ENCODE data around the gene MS4A18.
"Not testable (repeated sequence)": the region's sequence is repeated elsewhere in the genome, so short reads cannot be mapped to it uniquely, and the experiment has no call there.

Gene MS4A18

DNA sequence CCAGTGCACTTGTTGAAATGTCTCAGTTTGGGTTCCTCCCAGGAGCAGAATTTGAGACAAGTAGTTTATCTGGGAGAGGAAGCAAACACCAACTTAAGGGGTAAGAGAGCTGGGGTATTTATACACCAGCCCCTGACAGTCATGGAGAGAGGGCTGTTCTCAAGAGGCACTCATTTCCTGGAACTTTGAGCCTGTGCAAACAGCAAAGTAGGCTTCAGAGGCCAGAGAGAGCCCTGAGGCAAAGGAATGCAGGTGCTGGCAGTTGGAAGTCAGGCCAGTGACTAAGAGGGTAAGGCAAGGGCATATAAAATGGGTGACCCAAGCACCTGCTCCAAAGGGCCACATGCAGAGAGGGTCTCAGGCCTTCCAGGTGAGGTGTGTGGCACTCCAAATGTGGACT, 16.1 kb downstream of the MS4A18 start:
- DNase-seq, result no peak

DNA sequence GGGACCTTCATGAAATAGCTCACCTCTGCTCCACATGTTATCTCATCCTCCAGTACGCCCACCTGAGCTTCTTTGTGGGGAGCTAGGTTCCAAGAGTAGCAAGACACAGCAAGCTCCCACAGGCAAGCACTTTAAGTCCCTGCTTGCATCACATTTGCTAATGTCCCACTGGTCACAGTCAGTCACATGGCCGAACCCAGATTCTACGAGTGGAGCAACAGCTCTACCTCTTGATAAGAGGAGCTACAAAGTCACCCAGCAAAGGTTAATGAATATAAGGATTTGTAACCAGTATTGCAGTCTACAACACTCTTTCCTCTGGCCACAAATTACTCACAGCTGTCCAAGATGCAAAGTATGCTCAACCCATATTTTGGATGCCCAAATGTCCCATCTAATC, 16.9 kb downstream of the MS4A18 start:
- no peak for DNase-seq

DNA sequence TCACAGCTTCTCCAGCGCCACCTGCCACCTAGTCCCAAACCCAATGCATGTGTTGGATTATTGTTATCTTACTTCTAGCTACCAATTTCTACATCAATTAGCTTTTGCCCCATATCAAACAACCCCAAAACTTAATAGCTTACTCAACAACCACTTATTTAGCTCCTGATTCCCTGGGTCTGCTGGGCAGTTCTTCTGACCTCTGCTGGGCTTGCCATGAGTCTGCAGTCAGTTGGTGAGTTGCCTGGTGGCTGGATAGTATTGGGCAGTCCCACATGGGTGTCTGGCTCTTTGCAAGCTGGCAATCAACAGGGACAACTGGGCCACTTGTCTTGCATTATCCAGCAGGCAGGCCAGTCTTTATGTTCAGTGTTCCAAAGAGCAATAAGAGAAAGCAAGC, 18.5 kb downstream of the MS4A18 start:
- no peak for DNase-seq

DNA sequence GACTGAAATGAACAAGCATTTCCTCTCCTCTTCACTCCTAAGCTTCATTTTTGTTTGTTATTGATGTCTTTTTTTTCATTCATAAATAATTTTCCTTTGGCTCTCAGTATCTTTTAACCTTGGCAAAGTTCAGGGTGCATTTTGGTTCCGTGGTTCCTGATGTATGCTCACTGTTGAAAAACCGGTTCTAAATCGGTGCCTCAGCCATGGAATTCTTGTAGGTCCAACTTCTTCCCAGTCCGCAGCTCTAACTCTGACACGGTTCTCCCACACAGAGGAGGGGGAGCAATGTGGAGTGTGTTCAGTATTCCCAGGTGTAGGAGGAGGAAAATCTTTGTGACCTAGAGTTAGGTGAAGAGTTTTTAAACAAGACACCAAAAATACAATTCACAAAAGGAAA, 19.6 kb downstream of the MS4A18 start:
- DNase-seq, result no peak

DNA sequence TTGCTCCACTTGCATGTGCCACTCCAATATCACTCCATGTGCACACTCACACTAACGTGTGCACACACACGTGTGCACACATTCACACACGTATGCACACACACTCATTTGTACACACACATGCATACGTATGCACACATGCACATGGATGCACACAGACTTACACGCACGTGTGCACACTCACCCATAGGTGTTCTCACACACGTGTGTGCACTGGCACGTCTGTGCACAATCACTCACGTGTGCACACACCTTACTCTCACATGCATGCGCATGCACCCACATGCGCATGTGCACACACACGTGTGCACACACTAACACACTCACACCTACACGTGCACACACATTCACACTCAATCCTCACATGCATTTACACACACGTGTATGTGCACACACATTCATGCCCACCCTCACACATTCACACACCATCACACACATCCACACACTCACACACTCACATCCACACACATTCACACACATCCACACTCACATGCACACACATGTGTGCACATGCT, 22.9 kb downstream of the MS4A18 start:
- no peak for DNase-seq

DNA sequence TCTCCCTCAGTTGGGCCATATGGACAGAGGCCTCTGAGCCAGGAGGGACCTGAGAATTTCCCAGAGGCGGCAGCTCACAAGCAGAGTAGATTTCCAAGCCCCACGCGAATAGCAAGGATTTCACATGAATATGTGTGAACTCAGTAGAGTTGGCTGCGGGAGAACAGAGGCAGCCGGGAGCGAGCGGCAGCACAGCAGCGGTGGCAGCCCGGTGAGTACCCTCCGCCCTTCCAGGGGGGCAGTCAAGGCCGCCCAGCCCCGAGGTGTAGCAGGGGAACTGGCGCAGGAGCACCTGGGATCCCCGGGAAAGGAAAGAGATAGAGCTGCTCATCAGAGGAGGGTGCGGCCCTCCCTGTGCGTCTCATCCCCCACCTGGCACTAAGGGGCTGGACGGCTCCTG, 23.7 kb downstream of the MS4A18 start:
- DNase-seq, result no peak

DNA sequence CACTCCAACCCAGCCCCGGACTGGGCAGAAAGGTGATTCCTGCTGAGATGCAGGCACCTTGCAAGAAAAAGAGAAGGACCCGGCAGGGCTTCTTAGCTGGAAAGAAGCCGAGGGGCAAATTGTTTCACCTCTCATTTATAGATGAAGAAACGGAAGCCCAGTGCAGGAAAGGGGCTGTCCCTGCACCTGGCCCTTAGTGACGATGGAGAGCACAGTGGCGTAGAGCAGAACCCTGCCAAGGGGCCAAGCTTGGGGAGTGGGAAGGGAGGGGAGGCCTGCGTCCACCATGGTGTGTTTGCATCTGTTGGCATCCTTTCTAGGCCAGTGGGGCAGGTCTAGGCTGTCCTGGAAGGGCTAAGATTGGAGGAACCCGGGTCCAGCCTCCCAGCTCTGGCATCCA, 24.3 kb downstream of the MS4A18 start:
- no peak for DNase-seq

DNA sequence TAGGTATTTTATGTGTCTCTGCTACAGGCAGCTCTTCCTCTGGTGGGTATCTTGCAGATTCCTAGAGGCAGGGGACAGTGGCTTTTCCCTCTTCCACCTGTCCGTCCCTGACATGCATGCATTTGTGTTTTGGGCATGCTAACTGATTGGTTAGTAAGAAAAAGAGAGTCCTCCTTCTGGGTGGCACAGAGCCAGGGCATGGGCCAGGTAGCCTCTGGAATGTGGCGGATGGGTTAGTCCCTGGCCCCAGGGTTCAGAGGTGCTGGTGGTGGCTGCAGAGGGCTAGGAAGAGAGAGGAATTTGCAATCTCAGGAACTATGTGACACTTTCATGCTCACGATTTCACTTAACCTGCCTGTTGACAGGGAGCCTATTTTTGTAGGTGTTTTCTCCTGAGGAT, 26.4 kb downstream of the MS4A18 start:
- DNase-seq, result no peak

DNA sequence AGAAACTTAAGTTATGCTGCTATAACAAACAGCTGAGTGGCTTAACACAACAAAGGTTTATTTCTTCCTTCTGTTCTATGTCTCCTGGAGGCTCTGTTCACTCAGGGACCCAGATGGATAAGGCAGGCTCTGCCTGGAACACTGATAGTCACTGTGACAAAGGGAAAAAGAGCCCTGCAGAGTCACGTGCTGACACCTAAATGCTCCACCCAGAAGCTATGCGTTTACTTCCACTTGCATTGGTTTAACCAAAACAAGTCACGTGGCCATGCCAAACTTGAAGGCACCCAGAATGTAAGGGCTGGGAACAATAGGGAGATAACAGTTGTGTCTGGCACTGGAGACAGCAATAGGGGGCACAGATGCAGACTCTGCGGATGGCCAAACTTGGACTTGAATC, 28.8 kb downstream of the MS4A18 start:
- DNase-seq, result no peak

DNA sequence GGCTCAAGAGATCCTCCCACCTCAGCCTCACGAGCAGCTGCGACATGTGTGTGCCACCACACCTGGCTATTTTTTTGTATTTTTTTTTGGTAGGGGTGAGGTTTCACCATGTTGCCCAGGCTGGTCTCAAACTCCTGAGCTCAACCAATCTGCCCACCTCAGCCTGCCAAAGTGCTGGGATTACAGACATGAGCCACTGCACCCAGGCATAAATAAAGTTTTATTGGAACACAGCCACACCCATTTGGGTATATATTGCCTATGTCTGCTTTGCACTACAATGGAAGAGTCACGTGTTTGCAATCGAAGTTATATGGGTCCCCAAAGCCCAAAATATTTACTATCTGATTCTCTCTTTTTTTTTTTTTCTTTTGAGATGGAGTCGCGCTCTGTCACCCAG, 30.4 kb downstream of the MS4A18 start:
- DNase-seq, result no peak

DNA sequence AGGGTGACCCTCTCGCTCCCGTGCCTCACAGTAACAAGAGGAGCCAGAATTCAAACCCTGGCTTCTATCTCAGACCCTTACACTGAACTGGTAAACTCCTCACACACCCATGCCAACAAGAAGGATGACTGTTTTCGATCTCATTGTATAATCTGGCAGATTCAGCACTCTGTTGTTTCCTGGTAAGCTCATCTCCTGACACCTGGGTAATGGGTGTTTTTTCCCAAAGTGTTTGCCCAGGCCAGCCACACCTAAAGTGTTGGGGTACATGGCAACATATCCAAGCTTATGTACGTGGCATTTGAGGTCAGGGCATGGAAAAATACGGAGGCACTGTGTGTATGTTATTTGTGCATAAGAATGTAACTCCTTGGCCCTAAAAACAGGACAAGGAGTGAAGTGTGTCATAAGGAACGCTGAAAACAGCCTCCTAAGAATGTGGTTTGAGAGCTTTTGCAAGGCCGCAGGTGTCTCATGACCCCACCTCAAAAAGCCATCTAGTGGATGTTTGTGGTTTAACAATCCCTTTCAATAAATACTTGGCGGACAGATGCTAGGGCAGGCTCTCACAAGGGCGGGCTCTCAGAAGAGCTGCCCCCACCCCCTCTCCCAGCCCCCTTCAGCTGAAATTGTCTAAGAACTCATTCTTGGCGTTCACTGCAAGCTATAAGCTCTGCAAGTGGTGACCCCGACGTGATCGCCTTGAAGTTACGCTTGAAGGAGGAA, 31.9 kb downstream of the MS4A18 start, which contains the start of gene MS4A15:
MS4A15 (plus strand) TSS at position 561 of the 726 bp plus-strand sequence. CDS start 6,867 bp downstream, outside the sequence.
- no peak for DNase-seq

DNA sequence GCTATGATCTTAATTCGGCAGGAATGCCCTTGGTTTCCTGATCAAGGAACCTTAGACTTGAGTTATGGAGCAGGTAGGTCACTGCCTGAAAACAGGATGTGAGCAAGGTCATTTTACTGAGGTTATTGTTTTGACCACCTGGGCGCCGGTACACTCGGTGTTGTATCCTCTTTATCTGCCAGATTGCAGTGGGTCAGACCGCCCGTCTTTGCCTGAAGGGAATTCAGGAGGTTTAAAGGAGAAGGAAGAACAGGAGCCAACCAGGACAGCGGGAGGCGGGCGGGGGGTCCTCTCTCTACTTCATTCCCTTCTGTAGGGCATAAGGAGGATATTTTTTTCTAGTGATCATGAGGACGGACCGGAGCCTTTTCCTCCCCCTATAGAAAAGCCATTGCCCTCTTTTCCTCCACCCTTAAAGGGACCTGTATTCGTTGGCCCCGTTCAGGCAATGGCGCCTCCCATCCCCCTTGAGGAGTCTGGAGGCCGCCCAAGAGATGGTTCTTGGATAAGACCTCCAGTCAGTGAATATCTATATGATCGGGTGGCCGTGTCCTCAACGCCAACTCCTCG, 32.8 kb downstream of the MS4A18 start:
- DNase-seq, result no peak

DNA sequence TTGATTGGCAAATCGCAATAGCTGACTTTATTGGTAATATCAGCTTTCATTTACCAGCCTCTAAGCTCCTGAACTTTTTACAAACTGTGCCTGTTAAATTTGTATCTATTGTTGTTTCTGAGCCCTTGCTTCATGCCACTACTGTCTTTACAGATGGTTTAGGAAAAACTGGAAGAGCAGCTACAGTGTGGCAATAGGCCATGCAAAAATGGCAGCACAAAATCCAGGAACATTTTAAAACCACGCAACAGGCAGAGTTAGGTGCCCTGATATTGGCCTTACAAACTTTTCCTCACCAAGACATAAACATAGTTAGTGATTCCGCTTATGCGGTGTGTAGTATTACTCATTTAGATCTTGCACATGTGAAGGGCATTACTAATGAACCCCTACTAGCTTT, 34.2 kb downstream of the MS4A18 start:
- not testable (repeated sequence) for DNase-seq

DNA sequence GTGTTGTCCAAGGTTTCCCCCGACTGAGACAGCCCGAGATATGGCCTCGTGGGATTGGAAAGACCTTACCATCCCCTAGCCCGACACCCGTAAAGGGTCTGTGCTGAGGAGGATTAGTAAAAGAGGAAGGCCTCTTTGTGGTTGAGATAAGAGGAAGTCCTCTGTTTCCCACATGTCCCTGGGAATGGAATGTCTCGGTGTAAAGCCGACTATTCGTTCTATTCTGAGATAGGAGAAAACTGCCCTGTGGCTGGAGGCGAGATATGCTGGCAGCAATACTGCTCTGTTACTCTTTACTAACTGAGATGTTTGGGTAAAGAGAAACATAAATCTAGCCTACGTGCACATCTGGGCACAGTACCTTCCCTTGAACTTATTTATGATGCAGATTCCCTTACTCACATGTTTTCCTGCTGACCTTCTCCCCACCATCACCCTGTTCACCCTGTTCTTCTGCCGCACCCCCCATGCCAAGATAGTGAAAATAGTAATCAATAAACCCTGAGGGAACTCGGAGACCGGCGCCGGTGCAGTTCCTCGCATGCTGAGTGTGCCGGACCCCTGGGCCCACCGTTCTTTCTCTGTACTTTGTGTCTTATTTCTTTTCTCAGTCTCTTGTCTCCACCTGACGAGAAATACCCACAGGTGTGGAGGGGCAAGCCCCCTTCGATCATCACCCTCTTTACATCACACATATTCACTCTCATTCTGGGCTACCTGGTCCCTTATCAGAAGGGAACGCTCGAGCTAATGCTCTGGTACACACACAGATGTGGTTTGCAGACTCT, 35.1 kb downstream of the MS4A18 start:
- not testable (repeated sequence) for DNase-seq

DNA sequence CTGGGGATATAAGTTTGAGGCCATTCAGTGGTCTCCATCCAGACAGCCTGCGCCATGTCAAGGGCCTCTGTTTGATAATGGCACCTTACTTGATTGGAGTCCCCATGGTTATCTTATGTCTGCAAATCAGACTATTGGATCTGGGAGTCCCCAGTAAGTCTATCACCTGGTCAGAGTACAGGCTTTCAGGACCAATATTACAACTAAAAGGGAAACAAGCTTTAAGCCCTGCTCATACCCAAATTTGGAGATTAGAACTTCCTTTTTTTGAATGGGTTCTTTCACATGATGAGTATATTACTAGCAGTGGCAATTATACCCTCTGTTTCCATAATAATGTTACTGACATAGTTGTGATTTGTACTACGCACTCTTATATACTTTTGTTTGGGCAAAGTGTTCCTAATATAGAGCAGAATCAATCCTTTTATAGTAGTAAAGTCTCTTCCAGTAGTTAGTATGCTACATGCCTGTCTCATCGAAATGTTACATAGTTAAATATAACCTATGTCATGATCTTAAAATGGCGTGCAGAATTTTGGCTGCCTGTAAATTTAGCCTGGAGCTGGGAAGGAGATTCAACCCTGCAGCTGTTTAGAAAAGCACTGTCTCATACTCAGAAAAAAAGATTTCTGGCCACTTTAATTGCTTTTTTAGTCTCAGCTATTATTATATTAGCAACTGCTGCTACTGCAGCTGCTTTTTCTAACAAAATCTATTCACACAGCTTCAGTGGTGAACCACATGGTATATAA, 37.1 kb downstream of the MS4A18 start:
- no peak for DNase-seq

DNA sequence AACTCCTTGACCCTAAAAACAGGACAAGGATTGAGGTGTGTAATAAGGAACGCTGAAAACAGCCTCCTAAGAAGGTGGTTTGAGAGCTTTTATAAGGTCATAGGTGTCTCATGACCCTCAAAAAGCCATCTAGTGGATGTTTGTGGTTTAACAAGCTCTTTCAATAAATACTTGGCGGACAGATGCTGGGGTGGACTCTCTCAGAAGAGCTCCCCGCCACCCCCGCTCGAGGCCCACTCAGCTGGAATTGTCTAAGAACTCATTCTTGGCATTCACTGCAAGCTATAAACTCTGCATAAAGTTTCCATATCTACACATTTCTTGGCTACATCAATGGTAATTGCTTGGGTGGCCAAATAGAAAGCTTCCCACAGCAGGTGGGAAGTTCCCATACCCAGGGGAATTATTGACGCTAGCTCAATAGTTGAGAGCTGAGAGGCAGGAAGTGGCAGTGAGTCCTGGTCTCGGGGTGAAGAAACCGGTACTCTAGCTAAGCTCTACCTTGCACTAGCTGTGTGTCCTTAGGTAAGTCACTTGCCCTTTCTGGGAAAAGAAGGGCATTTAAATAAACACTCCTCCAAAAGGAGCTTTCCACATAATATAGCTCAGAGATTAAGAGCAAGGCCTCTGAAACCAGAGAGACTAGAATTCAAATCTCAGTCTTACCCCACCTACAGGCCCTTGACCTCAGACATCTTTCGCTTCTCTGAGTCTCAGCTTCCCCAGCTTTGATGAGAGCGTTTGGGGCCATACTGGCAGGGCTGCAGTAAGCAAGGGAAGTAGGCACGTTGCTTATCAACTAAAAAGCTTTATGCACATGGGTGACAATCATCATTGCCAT, 38.6 kb downstream of the MS4A18 start:
- DNase-seq, result no peak

DNA sequence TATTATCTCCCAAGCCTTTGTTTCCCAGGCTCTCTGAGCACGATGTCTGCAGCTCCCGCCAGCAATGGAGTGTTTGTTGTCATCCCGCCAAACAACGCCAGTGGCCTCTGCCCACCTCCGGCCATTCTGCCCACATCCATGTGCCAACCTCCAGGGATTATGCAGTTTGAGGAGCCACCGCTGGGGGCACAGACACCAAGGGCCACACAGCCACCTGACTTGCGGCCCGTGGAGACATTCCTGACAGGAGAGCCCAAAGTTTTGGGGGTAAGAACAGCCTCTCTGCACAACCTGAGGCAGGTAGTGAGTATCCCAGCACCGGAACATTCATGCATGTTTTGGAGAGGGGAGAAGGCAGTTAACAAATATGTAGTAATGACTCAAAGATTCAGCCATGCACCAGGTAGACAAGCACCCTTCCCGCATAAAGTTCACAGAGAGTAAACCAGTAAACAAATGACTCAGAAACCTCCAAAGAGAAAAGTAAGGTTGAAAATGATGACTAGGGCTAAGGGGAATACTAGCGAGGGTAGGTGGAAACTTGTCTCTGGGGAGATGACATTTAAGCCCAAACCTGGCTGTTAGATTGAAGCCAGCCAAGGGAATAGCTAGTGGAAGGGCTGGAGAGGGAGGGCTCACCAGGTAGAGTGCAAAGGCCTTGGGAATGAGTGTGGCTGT, 39.3 kb downstream of the MS4A18 start:
- no peak for DNase-seq

DNA sequence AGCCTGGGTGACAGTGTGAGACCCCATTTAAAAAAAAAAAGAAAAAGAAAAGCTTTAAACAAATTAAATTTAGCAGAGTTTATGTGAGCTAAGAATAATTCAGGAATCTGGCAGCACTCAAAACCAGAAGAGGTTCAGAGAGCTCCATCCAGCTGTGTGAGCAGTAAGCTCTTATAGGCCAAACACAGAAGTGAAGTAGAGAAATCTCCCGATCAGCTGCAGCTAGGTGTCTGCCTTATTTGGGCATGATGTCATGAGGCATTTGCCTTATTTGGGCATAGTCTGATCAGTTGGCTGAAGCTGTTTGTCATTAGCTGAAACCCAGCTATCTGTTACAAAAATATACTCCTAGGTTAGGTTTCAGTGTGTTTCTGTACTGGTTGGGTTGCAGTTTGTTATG, 40.4 kb downstream of the MS4A18 start:
- DNase-seq, result no peak

DNA sequence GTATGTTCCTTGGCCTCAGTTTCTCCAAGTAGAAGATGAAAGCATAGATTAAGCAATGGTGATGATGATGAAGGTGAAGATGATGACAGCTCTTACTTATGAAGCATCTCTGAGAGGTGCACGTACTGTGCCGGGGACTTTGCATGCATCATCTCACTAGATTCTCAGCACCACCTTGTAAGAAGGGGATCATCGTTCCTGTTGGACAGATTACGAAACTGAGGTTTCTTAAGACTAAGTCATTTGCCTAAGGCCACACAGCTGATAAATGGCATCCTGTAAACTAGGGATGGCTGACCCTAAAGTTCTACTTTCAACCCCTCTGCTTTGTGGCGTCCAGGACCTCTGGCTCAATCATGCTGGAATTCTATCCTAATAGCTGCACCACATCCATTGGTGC, 40.8 kb downstream of the MS4A18 start:
- DNase-seq, result no peak

DNA sequence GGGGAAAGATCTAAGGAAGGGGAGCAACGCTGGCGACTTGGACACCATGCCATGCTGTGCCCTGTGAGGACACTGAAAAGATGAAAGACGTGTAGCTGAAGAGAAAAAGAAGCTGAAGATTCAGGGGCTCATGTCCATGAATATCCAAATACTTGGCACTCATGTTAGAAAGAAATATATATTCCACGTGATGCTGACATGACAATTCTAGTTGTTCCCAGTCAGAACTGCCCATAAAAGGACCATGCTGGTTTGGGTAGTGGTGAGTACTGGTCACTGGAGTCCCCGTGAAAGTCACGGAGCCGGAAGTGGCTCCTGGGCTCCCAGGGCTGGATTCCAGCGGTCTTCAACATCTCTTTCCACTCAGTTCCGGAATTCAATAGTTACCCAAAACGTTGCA, 42.0 kb downstream of the MS4A18 start:
- no peak for DNase-seq

DNA sequence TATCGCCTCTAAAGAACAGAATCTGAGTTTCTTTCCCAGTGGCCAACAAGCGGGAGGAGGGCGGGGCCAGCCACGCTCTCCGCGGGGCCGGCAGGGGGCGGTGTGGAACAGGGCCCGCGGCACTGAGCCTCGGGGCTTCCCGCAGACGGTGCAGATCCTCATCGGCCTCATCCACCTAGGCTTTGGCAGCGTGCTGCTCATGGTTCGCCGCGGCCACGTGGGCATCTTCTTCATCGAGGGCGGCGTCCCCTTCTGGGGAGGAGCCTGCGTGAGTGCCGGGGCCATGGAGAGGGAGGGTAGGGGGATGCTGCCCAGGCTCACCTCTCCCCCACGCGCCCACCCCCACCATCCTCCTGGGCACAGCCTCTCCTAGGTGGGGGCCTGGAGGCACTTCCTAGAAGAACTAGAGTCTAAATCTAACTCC, 42.9 kb downstream of the MS4A18 start:
- no peak for DNase-seq

All from hippocampal formation (tissue), 2 donors.